ENCODE results near the gene ACTR1B.

ACTR1B gene

DNA sequence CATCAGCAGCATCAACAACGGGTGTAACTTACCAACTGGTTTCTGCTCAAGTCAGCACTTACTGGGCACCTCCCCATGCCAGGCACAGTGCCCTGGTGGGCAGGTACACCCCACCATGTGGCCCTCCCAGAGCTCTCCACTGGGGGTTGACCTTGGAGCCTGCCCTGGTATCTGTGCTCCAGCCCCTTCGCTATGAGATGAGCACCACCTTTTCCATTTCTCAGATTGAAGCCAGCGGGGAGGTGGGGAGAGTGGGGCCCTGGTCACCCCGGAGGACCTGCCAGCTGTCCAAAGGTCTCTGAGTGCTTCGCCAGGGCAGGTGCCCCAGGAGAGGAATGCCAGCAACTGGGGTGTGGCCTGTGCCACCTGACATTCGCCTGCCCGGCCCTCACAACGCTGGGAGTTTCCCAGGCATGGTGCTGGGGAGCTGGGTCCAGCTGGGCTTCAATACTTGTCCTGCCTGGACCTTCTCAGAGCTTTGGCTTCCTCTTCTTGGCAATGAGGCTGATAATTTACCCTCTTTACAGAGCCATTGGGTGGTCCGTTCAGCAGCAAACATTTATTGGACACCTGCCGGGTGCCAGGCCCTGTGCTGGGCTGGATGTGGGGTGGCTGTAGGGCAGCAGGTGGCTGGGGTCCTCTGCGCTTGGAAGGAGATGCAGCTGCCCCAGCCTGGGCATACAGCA, 43.7 kb upstream of the ACTR1B start:
- Histone ChIP-seq H3K27ac (no peak overlapping the region), H3K36me3 (replicated peaks) (no peaks in the 10 kb centered on the region), H3K27me3 (replicated peaks) (no peaks in the 10 kb centered on the region), H3K4me3 (ENCODE audit: low read depth, low read length) (no peak overlapping the region)
- TF ChIP-seq, protein P1, sequence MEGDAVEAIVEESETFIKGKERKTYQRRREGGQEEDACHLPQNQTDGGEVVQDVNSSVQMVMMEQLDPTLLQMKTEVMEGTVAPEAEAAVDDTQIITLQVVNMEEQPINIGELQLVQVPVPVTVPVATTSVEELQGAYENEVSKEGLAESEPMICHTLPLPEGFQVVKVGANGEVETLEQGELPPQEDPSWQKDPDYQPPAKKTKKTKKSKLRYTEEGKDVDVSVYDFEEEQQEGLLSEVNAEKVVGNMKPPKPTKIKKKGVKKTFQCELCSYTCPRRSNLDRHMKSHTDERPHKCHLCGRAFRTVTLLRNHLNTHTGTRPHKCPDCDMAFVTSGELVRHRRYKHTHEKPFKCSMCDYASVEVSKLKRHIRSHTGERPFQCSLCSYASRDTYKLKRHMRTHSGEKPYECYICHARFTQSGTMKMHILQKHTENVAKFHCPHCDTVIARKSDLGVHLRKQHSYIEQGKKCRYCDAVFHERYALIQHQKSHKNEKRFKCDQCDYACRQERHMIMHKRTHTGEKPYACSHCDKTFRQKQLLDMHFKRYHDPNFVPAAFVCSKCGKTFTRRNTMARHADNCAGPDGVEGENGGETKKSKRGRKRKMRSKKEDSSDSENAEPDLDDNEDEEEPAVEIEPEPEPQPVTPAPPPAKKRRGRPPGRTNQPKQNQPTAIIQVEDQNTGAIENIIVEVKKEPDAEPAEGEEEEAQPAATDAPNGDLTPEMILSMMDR (IDR thresholded peaks at IDR 0.05; ENCODE audit: low read depth, low read length, missing control alignments), result no peak
- no peak for DNase-seq
- in situ Hi-C loops (cut with HindIII; ENCODE audit: low pct_ligation_motif_present, low sequenced_read_pairs), result no loop called here

DNA sequence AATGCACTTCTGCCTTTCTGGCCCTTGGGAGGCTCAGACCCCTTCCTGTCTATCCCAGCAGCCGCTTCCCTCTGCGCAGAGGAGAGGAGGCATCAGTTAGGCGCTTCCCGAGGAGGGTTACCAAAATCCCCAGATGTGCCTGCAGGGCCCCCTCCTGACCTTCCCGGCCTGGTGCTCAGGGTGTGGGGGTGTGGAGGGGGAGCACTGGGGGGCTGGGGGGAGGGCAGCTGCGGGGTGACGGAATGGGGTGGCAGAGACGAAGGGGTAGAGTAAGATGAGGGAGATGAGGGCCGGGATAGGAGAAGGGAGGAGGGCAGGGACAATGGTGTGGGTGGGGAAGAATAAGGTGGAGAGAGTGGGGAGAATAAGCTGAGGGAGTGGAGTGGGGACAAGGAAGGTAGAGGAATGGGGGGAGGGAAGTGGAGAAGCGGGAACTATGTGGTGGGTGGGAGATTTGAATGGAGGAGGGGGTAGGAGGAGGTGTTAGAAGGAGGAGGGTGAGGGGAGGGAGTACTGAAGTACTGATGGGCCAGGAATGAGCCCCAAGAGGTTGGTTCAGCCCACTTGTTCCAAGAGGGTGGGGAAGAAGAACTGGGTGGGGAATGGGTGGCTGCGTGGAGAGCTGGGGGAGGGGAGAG, 43.0 kb upstream of the ACTR1B start:
- DNase-seq, result no peak
- H3K27ac ChIP-seq, result no peak overlapping the region
- H3K36me3 ChIP-seq (replicated peaks), result no peaks in the 10 kb centered on the region
- in situ Hi-C loops (cut with HindIII; ENCODE audit: low pct_ligation_motif_present, low sequenced_read_pairs), result no loop called here
- H3K4me3 ChIP-seq (ENCODE audit: low read depth, low read length), result no peak overlapping the region
- TF ChIP-seq, protein P1 (IDR thresholded peaks at IDR 0.05; ENCODE audit: low read depth, low read length, missing control alignments), result no peak
- no peaks in the 10 kb centered on the region for H3K27me3 ChIP-seq (replicated peaks)

DNA sequence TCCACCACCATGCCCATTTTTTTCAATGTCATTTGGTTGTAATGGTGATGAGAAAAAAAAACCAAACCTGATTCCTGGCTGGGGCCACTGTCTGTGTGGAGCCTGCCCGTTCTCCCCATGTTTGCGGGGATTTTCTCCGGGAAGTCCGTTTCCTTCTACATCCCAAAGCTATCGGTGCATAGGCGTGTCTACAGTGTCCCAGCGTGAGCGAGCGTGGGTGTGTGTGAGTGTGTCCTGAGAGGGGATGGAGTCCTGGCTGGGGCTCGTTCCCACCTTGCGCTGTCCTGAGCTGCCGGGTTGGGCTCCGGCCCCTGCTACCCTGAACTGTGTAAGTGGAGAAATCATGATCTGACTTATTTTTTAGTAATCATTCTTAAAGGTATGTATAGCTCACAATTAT, 42.3 kb upstream of the ACTR1B start:
- no peaks in the 10 kb centered on the region for H3K36me3 ChIP-seq (replicated peaks)
- H3K4me3 ChIP-seq (ENCODE audit: low read depth, low read length), result no peak overlapping the region
- no peaks in the 10 kb centered on the region for H3K27me3 ChIP-seq (replicated peaks)
- in situ Hi-C loops (cut with HindIII; ENCODE audit: low pct_ligation_motif_present, low sequenced_read_pairs), result no loop called here
- H3K27ac ChIP-seq, result no peak overlapping the region
- DNase-seq, result no peak
- TF ChIP-seq, protein P1 (IDR thresholded peaks at IDR 0.05; ENCODE audit: low read depth, low read length, missing control alignments), result no peak

DNA sequence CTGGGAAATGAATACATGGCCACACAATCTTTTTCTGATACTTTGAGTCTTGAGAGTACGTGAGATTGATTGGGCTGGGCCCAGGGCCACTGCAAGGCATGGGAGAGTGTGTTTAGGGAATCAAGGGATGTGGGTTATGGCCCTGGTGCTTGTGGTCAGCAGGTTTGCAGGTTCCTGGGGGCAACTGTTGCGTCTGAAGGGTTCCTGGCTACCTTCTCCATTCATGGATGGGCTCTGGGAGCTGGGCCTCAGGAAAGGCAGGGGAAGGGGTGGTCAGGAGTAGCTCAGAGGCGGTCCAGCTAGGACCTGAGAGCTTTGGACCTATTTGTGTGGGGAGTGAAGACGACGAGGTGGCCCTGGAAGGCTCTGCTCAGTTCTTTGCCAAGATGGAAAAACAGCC, 41.1 kb upstream of the ACTR1B start:
- Histone ChIP-seq H3K27ac (no peak overlapping the region), H3K36me3 (replicated peaks) (no peaks in the 10 kb centered on the region), H3K27me3 (replicated peaks) (no peaks in the 10 kb centered on the region), H3K4me3 (ENCODE audit: low read depth, low read length) (no peak overlapping the region)
- no peak for DNase-seq
- in situ Hi-C loops (cut with HindIII; ENCODE audit: low pct_ligation_motif_present, low sequenced_read_pairs), result no loop called here
- TF ChIP-seq, protein P1 (IDR thresholded peaks at IDR 0.05; ENCODE audit: low read depth, low read length, missing control alignments), result no peak

DNA sequence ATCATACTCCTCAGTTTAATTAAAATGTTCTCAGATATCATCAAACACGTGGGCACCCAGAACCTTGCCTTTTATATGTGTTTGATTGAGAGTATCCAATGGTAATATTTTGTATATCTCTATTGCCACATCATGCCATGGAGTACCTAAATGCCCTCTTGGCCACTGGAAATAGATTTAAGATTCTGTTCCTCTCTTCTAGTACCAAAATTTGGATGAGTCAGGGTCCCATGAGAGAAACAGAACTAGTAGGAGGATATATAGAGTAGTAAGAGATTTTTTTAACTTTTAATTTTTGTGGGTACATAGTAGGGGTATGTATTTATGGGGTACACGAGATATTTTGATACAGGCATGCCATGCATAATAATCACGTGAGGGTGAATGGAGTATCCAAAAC, 39.9 kb upstream of the ACTR1B start:
- Histone ChIP-seq H3K4me3 (ENCODE audit: low read depth, low read length) (no peak overlapping the region), H3K27ac (no peak overlapping the region), H3K36me3 (replicated peaks) (no peaks in the 10 kb centered on the region), H3K27me3 (replicated peaks) (no peaks in the 10 kb centered on the region)
- no peak for DNase-seq
- in situ Hi-C loops (cut with HindIII; ENCODE audit: low pct_ligation_motif_present, low sequenced_read_pairs), result no loop called here
- TF ChIP-seq, protein P1 (IDR thresholded peaks at IDR 0.05; ENCODE audit: low read depth, low read length, missing control alignments), result no peak

All from brain microvascular endothelial cell (primary cell).